Measurements from ENCODE around the gene DDR1. TPM values are rescaled to one million over a fixed set of nuclear protein-coding genes. Genes with fewer than 3 reads are reported as not detected.
"Not testable (repeated sequence)": the region's sequence is repeated elsewhere in the genome, so short reads cannot be mapped to it uniquely, and the experiment has no call there.

The DDR1 gene
- total RNA-seq, 1 donor from 2014 or later: 106 TPM

DNA sequence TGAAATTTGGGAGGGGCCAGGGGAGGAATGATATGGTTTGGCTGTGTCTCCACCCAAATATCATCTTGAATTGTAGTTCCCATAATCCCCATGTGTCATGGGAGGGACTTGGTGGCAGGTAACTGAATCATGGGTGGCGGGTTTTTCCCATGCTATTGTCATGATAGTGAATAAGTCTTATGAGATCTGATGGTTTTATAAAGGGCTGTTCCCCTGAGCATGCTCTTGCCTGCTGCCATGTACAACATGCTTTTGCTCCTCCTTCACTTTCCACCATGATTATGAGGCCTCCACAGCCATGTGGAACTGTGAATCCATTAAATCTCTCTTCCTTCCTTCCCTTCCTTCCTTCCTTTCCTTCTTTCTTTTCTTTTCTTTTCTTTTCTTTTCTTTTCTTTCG is 31.9 kb upstream of the DDR1 start:
- not testable (repeated sequence) for FAIRE-seq

DNA sequence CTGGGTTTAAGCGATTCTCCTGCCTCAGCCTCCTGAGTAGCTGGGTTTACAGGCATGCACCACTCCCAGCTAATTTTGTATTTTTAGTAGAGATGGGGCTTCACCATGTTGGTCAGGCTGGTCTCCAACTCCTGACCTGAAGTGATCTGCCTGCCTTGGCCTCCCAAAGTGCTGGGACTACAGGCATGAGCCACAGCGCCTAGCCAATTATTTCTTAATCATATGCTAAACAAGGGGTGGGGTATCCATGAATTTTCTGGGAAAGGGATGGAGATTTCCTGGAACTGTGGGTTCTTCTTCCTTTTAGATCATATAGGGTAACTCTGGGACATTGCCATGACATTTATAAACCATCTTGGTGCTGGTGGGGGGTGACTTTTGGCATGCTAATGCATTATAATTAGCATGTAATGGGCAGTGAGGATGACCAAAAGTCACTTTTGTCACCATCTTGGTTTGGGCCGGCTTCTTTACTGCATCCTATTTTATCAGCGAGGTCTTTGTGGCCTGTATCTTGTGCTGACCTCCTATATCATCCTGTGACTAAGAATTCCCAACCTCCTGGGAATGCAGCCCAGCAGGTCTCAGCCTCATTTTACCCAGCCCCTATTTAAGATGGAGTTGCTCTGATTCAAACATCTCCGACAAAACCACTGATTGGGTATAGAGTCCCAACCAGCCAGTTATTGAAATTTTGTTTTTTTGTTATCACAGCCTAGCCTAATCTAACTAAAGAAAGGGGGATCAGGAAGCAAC is 29.9 kb upstream of the DDR1 start:
- DNase-seq (ENCODE audit: low spot score in 2 of 2): no peak

More for the DNA sequence above, 31.9 kb upstream of the DDR1 start:
- DNase-seq (ENCODE audit: low spot score in 2 of 2): not testable (repeated sequence)

DNA sequence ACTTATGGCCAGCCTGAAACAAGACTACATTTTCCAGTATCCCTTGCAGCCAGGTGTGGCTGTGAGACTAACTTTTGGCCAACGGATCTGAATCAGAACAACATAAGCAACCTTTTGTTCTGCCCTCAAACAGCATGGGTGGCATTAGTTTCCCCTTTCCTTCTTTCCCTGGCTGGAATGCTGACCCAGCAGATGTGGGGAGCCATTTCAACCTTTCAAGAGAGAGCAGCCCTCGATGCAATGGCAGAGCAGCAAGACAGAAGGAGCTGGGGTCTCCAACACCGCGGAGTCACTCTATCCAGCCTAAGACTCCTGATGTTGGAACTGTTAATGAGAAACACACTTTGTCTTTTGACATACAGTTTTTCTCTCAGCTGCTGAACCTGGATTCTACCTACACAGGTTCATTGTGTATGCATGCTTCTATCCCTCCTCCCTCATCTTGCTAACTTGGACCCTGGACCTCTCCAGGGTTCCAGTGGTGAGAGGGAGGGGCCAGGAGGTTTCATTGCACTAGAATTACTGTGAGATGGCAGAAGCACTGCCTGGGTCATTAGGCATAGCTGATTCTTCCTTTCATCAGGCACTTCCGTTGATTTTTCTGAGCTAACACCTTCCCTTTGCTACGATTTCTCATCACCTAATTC is 28.8 kb upstream of the DDR1 start:
- FAIRE-seq (no peak), DNase-seq (ENCODE audit: low spot score in 2 of 2) (no peak)

More for the DNA sequence above, 29.9 kb upstream of the DDR1 start:
- no peak for FAIRE-seq

DNA sequence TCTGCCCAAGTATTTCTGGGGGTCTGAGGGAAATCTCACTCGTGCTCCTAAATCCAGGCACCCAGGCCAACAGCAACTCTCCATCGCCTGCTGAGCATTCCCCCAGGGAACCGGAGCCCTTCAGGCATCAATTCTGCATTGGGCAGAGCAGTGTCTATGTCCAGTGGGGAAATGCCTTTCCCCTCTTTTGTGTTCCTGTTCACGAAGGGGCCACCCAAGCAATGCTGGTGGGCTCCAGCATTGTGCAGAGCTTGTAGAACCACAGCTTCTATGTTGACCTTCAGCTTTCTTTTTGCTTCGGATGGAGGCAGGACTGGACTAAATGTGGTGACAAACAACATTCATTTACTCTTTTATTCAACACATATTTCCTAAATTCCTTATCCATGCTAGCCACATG is 27.2 kb upstream of the DDR1 start:
- DNase-seq (ENCODE audit: low spot score in 2 of 2): no peak
- FAIRE-seq: no peak

DNA sequence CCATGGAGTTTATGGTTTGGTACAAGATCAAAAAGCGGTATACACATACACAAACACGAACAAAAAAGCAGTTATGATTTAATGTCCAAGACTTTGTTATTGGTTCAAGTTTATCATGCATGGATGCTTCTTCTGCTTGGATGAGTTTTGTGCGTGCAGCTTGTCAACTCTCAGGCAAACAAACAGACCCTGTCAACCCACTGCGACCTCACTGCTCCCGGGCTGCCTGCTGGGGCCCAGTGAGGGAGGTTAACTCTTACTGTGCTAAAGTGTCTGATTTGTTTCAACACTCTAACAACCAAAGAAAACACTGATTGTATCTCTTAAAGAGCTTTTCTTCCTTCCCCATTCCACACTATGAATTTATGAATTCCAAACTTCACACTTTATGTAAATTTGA is 26.8 kb upstream of the DDR1 start:
- DNase-seq (ENCODE audit: low spot score in 2 of 2) (no peak), FAIRE-seq (no peak)

DNA sequence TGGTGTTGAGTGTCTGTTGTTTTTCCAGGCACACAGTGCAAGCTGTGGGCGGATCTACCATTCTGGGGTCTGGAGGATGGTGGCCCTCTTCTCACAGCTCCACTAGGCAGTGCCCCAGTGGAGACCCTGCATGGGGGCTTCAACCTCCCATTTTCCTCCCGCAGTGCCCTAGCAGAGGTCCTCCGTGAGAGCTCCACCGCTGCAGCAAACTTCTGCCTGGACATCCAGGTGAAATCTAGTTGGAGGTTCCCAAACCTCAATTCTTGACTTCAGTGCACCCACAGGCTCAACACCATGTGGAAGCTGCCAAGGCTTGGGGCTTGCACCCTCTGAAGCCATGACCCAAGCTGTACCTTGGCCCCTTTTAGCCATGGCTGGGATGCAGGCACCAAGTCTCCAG is 24.6 kb upstream of the DDR1 start:
- DNase-seq (ENCODE audit: low spot score in 2 of 2); FAIRE-seq: not testable (repeated sequence)

DNA sequence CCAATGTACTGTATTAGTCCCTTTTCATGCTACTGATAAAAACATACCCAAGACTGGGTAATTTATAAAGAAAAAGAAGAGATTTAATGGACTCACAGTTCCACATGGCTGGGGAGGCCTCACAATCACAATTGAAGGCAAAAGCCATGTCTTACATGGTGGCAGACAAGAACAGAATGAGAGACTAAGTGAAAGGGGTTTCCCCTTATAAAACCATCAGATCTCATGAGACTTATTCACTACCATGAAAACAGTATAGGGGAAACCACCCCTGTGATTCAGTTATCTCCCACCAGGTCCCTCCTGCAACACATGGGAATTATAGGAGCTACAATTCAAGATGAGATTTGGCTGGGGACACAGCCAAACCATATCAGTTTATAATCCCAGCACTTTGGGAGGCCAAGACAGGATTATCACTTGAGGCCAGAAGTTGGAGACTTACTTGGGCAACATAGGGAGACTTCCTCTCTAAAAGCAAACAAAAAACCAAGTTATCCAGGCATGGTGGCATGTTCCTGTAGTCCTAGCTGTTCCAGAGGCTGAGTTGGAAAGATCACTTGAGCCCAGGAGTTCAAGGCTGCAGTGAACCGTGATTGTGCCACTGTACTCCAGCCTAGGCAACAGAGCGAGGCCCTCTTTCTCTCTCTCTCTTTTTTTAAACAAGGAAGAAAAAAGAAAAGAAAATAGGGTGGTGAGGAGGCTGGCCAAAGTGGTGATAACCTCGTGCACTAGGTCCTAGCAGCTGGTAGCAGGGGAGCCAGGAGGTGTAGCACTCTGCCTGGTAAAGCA is 22.9 kb upstream of the DDR1 start:
- DNase-seq (ENCODE audit: low spot score in 2 of 2) (no peak), FAIRE-seq (no peak)

DNA sequence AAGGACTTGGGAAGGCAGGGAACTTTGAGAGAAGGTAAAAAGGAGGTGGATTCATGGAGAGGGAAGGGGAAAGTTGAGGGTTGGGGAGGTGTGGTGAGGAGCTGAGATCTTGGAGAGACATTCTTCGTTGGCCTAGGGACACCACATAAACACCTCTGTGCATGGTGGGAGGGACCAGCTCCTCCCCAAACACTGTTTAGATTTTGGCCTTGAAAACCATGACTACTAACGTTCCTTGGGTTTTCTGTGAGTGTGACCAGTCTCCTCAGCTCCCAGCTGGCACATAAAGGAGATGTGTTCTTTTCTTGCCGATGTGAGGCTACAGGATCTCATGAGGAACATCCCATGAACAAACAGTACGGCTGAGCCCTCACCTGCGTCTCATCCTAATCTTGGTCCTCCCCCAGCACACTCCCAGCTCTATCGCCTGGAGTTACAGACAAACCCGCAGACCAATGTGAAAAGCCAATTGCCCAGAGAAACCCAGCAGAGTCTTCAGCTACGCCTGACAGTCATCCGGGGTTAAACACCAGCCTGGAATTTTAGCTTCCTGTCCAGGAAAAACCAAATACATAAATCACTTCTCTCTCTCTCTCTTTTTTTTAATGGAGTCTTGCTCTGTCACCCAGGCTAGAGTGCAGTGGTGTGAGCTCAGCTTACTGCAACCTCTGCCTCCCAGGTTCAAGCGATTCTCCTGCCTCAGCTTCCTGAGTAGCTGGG is 22.0 kb upstream of the DDR1 start:
- FAIRE-seq (no peak), DNase-seq (ENCODE audit: low spot score in 2 of 2) (no peak)

DNA sequence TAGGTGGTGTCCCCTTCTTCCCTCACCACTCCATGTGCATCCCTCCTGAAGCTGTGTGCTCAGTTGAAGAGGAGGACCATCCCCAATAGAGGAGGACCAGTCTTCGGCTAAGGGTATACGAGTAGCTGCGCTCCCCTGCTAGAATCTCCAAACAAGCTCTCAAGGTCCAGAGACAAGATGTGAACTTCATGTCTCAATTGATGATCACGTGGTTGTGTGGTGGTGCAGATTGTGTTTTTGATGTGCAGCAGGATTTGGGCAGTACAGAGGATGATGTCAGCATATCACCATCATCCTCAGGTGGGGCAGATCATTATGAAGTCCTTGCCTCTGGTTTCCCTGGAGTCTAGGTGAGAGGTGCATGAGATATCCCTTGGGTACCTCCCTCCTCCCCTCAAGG is 20.0 kb upstream of the DDR1 start:
- no peak for DNase-seq (ENCODE audit: low spot score in 2 of 2)
- FAIRE-seq: no peak

DNA sequence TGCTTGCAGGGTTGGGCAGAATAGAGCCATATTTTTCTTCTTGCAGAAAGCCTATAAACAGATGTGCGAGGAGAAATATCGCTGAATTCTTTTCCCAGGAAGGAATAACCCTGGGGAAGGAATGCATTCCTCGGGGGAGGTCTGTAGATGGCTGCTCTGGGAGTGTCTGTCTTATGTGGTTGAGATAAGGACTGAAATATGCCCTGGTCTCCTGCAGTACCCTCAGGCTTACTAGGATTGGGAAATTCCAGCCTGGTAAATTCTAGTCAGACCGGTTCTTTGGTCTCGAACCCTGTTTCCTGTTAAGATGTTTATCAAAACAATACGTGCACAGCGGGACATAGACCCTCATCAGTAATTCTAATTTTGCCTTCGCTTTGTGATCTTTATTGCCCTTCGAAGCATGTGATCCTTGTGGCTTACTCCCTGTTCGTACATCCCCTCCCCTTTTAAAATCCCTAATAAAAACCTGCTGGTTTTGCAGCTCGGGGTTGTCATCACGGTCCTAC is 15.0 kb upstream of the DDR1 start:
- FAIRE-seq: not testable (repeated sequence)

DNA sequence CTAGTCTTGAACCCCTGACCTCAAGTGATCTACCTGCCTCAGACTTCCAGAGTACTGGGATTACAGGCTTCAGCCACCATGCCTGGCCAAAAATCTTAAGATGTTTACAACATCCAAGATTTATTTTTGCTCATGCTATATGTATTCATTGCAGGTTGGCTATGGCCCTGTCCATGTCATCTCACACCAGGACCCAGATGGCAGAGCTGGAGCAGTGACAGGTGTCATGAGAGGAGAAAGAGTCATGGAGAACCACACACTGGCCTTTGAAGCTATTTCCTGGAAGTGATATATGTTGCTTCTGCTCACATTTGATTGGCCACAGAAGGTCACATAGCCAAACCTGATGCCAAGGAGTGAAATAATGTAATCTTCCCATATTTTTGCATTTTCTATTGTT is 13.8 kb upstream of the DDR1 start:
- DNase-seq (ENCODE audit: low spot score in 2 of 2): no peak
- no peak for FAIRE-seq

More for the DNA sequence above, 15.0 kb upstream of the DDR1 start:
- not testable (repeated sequence) for DNase-seq (ENCODE audit: low spot score in 2 of 2)

DNA sequence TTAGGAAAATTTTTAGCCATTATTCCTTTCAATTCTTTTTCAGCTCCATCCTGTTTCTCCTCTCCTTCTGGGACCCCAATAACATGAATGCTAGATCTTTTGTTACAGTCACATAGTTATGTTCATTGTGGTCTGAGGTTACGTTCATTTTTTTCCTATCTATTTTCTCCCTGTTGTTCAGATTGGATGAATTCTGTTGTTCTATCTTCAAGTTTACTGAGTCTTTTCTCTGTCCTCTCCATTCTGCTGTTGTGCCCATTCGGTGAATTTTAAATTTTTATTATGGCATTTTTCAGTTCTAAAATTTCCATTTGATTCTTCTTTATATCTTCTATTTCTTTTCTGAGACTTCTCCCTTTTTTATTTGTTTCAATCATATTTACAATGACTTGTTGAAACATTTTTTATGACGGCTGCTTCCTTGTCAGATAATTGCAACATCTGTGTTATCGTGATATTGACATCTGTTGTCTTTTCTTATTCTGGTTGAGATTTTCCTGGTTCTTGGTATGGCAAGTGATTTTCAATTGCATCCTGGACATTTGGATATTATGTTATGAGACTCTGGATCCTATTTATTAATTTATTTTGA is 12.6 kb upstream of the DDR1 start:
- no peak for DNase-seq (ENCODE audit: low spot score in 2 of 2)
- no peak for FAIRE-seq

DNA sequence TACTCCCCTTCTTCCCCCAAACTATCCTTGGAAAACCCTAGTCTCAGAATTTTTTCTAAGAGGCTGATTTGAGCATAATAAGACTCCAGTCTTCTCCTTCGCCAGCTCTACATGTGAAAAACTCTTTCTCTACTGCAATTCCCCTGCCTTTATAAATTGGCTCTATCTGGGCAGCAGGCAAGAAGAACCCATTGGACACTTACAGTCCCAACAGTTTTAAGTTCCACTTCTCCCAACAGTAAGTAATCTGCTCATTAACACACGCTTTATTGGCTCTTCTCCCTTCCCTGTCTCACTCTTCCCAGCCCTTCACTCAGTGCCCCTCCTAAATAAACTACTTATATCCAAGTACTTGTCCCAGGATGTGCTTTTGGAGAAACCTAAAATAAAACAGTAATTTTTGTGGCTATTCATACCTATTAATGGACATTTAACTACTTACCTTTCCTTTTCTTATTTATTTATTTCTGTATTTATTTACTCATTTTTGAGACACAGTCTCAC is 11.1 kb upstream of the DDR1 start:
- FAIRE-seq (no peak), DNase-seq (ENCODE audit: low spot score in 2 of 2) (no peak)

DNA sequence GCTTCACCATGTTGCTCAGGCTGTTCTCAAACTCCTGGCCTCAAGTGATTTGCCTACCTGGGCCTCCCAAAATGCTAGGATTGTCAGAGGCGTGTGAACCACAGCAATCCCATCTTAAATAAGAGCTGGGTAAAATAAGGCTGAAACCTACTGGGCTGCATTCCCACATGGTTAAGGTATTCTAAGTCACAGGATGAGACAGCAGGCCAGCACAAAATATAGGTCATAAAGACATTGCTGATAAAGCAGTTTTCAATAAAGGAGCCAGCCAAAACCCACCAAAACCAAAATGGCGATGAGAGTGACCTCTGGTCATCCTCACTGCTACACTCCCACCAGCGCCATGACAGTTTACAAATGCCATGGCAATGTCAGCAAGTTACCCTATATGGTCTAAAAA is 10.5 kb upstream of the DDR1 start:
- not testable (repeated sequence) for FAIRE-seq; DNase-seq (ENCODE audit: low spot score in 2 of 2)

DNA sequence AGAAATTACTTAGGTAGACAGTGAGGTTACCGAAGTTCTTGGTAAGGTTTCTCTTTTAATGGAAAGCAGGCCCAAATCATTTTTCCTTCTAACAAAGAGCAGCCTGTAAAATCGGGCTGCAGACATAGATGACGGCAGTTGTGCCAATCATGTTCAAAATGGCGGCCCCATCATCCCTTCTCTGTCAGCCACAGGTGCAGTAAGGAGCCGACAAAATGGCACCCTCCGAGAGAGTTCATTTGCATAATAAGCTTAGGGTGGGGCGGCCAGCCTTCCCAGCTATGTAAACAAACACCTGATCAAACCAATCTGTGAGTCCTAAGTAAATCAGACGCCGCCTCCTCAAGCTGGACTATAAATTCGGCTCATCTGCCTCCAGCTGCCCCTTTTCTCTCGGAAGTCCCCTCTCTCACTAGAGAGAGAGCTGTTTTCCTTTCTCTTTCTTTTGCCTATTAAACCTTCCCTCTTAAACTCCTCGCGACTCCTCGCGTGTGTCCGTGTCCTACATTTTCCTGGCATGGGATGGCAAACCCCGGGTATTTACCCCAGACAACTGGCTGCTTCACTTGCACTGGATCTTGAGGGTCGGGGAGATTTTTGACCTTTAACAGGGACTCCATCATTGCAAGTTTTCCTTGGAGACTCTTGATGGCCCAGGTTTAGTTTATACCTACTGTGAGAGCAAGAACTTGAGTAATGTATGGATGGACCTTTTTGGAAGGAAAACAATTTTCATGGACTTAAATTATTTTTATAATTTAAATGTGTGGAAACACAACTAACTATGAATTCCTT is 8.9 kb upstream of the DDR1 start:
- FAIRE-seq (no peak), DNase-seq (ENCODE audit: low spot score in 2 of 2) (no peak)

DNA sequence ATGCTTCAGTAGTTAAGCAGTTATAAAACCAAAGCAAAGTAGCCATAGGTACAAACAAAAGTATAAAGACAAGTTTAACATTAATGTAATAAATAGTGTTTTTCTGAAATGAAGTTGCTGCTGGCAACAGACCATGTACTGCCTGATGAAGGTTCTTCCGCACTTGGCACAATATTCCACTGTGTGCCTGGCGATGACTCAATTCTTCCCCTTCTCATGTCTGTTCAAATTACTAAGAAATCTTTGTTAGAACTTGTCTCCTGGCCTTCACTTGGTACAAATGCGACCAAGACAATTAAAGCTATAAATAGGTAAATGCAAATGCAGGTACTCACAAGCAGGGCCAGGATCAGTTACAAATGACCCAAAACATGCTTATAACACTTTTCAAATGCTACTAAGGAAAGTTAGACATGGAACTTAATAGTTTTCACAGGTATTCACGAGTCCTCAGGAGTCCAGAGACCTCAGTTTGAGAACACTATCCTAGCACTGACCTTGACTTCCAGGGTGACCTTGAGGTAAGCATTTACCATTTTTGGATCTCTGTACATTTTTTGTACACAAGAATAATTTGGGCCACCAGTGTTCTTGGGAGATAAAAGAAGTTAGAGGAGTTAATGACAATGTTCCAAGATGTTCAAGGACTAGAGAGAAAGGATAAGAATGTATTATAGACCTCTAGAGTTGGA is 8.1 kb upstream of the DDR1 start:
- DNase-seq (ENCODE audit: low spot score in 2 of 2) (no peak), FAIRE-seq (no peak)

DNA sequence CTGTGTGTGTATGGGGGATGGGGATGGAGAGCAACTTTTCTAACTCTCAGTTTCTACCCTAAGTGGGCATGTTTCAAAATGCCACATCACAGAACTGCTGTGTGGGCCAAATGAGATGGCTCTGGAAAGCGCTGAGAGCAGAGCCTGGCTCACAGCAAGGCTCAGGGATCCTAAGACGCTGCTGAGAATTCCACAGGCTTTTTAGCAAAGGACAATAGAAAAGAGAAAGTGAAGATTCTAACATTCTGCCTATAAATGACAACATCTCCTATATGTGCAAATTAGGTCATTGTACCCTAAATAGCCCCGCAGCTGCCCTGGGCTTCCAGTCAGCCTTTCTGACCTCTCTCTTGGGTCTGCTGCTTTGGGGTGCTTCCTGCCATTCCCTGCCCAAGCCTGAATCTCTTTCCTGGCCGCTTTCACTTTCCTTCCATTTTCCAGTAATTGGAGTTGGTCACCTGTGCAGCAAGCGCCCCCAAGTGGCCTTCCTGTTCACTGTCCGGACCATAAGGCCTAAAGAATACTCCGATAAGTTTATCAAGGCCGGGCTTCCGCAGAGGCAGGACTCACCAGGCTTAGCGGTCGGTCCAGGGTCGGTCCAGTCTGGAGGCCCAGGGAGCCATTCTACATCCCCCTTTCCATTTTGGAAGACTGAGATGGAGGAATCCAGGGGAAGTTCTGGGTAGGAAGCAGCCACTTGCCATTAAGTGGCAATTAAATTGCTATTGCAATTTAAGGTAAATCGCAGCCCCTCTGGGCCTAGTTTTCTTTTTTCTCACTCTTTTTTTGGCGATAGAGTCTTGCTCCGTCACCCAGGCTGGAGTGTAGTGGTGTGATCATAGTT is 6.7 kb upstream of the DDR1 start:
- DNase-seq (ENCODE audit: low spot score in 2 of 2): peak; percentile 67 to 81
- FAIRE-seq: no peak
